GM21786 (cell line): Measurements from ENCODE around the gene ANO7.

ENCODE experiments used
- ATAC-seq: cut with Tn5 transposase; IDR thresholded peaks from one replicate; pipeline ENCODE4 v1.9.1; 2021; ENCODE audit not compliant: unreplicated experiment

ANO7 gene, protein sequence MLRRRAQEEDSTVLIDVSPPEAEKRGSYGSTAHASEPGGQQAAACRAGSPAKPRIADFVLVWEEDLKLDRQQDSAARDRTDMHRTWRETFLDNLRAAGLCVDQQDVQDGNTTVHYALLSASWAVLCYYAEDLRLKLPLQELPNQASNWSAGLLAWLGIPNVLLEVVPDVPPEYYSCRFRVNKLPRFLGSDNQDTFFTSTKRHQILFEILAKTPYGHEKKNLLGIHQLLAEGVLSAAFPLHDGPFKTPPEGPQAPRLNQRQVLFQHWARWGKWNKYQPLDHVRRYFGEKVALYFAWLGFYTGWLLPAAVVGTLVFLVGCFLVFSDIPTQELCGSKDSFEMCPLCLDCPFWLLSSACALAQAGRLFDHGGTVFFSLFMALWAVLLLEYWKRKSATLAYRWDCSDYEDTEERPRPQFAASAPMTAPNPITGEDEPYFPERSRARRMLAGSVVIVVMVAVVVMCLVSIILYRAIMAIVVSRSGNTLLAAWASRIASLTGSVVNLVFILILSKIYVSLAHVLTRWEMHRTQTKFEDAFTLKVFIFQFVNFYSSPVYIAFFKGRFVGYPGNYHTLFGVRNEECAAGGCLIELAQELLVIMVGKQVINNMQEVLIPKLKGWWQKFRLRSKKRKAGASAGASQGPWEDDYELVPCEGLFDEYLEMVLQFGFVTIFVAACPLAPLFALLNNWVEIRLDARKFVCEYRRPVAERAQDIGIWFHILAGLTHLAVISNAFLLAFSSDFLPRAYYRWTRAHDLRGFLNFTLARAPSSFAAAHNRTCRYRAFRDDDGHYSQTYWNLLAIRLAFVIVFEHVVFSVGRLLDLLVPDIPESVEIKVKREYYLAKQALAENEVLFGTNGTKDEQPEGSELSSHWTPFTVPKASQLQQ

DNA sequence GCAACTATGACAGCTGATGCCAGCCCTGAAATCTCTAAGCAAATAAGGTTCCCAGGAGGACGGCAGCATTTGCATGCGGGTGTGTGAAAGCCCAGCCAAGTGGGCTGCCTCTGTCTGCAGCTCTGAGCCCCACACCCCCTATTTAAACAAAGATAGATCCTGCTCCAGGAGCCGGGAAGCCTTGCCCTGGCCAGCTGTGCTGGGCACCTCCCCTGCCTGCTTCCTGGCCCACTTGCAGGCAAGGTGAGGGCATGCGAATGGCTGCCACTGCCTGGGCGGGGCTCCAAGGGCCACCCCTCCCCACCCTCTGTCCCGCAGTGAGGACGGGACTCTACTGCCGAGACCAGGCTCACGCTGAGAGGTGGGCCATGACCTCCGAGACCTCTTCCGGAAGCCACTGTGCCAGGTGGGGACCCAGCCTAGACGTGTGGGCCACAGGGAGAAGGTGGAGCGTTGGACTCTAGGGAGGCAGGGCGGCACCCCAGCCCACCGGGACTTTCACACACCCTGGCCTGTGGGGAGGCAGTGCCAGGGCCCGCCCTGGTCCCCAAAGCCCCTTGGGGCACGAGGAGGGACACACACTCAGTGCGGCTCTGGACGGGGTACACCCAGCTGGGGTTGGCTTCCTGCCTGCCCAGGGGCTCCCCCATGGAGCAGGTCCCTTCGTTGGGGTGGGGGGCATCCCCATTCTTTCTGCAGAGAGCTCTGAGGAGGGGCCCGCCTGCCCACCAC, at the start of gene ANO7:
Gene ANO7 (plus strand): TSS at position 317 of the 732 bp plus-strand sequence. CDS start 1,387 bp downstream, outside the sequence.
- no peak for ATAC-seq

GRCh38 chr2:241139531-241140444, 48.7 kb upstream of the ANO7 start:
- no peak for ATAC-seq

GRCh38 chr2:241140445-241140840, 48.0 kb upstream of the ANO7 start:
- ATAC-seq = no peak

DNA sequence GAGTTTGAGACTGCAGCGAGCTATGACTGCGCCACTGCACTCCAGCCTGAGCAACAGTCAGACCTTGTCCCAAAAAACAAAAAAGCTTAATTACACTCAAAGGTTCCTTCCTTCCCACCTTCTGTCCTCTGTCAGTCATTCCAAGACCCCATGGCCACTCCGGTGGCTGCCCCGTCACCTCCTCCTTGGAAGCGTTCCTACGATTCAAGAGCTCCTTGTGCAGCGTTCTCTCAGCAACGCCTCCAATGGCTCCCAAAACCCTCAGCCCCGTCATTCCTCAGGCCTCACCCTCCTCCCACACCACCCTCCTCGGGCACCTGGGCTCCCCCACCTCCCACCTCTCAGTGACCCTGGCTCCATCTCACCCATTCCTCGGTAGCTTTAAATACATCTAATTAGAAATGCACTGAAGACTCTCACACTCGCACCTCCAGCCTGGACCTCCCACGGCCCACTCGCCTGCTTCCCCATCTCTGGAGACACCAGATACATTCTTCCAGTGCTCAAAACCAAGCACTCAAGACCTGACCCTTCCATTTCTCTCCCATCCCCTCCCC, 47.2 kb upstream of the ANO7 start:
- no peak for ATAC-seq

DNA sequence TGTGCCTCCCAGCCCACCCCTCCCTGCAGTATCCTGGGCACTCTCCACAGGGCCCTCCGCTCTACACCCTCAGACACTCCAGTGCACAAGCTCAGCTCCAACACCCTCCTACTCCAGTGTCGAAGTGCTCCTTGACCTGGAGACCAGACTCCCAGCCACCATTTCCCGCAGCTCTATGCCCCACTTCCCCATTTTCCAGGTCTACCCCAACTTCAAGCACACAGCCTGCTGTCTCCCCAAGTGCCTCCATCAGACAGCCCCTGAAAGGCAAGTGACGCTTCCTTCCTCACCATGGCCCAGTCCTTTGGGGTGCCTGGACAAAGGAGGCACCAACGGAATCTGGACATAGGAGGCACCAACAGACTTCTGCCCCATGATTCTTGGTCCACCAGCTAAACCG, 46.4 kb upstream of the ANO7 start:
- ATAC-seq = no peak

DNA sequence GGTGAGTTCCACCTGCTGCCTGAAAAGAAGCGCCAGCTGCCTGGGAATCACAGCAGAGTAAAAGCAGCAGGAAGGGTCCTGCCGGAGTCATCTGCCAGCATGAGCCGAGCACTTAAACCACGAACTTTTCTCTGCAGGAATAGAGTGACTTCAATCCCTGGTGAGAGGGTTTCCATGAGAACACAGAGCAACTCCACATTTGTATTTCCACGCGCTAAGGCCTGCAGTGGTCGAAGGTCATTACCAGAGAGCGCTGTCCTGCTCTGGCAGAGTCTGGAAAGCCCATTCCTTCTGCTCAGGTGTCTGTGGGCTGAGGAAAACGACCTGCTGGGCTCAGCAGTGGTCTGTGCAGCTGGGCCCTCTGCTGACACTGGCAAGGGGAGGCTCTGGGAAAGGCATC, 45.9 kb upstream of the ANO7 start:
- ATAC-seq = no peak

DNA sequence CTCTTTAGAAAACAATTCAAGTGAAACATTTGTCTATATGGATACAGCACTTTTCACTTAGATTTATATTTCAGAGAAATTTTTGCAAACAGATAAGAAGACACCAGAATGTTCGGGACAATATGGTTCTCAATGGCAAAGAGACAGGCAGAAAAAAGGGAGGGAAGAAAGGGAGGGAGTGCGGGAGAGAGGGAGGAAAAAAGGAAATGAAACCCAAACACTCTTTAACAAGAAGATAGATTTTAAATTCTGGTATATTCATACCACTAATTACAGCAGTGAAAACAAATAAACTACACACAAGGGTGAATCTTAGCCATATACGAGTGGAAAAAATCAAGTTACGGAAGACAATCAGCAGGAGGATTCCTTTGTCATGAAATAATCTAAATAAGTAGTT, 42.2 kb upstream of the ANO7 start:
- ATAC-seq = no peak

- no peak for ATAC-seq
Observed at GRCh38 chr2:241147336-241147735, 41.1 kb upstream of the ANO7 start.

GRCh38 chr2:241148239-241148638, 40.2 kb upstream of the ANO7 start:
- no peak for ATAC-seq

DNA sequence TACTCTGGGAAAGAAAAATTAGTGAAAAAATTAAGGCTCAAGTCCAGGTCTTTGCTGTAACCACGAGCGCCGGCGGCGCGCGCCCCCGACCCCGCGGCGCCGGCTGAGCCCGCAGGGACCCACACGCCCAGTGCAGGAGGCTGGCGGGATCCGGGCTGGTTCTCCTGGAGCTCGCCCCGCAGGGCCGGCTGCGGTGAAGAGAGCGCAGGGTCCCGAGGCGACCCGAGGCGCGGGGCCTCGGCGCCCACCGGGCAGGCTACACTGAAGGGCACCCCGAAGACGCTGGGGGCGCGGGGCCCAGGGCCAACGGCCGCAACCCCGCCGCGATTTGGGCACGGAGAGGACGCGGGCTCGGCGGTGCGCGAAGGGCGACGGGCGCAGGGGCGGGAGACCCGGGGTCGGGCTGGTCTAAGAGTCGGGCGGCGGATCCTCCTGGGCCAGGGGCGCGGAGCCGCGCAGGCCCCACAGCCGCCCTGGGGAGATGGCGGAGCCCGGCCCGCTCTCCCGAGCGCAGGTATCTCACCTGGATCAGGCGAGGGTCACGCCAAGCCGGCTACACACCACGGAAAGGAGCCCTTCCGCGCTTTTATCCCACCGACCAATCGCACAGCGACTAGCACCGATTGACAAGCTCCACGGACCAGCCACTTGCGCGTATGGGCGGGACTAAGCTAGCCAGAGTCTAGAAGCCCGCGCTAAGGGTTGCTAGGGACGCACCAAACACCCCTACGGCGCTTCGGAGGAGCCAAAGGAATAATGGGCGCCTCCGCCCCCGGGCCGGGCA, 39.4 kb upstream of the ANO7 start, which contains the start of gene PASK:
Gene PASK (minus strand): TSS at position 582 of the 784 bp plus-strand sequence. CDS start 6,440 bp downstream, outside the sequence.
- peak; percentile 82 for ATAC-seq

DNA sequence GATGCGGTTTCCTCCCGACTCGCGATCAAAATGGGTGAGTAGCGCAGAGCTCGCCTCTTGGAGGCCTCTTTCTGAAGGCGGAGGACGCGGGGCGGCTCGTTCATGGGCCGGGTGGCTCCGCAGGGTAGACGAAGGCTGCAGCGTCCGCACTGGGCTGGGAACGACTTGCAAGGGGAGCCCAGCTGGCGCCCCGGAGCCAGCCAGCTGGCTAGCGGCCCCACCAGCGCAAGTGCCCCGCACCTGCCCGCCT, 38.9 kb upstream of the ANO7 start:
- ATAC-seq = peak; percentile 8

DNA sequence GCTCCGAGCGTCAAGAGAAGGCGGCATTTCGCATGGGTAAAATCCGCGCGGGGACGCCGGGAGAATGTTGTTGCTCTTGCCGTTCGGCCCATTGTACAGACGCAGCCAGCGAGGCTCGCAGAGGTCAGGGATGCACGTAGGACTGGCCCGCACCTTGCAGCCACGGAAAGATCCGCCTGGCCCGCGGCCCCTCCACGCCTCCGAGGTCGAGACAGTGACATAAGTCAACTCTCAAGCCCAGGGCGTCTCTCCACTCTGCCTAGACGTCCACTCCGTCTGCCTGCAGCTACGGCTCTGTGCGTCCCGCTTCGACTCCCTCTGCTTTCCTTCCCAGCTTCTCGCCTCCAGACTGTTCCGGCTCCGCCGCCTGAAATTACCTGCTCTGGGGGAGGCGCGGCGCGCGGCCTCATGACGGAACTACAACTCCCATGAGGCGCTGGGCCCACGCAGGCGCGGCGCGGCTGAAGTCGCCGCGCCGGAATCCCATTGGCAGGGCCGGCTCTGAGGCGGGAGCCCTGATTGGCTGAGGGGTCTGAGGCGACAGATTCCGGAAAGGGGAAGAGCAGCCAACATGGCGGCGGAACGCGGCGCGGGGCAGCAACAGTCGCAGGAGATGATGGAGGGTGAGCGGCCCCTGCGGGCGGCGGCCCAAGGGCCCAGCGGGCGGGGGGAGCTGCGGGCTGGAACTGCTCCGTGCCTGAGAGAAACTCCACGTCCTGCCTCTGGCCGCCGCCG, 38.4 kb upstream of the ANO7 start, which contains the start of gene PPP1R7:
Gene PPP1R7 (plus strand): TSS at position 543 of the 735 bp plus-strand sequence. CDS start 29 bp downstream, at position 572.
- peak; percentile 66 for ATAC-seq

DNA sequence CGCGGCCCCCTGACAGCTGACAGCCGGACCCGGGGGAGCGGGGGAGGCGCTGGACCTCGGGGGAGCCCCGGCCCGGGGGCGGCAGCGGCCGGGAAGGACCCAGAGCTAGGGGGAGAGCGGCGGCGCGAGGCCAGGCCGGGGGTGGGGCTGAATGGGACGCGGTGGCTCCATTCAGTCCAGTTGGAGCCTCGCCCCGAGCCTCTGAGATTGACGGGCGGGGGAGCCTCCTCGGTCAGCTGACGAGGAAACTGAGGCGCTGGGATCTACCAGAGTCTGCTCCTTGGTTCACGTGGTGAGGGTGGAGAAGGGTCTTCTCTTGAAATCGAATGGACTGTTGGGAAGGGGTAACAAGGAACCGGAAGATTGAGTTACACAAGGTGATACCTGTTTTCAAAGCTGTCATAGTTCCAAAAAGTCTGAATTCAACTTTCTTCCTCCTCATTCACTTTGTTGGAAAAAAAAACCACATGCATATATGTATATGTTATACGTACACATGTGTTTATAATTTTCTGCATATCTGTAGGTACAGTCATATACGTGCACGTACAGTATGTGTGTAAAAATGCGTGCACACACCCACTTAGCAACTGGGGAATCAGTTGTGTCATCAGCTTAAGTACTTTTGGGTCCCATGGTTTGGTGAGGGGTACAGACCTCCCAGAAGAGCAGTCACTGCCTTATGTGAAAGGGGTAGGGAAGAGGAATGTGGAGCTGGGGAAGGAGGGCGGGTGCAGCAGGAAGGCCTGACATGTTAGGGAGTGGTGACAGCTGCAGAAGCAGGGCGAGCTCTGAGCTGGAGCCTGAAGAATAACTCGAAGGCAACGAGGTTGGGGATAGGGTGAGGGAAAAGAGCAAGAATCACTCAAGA, 37.6 kb upstream of the ANO7 start:
- no peak for ATAC-seq

GRCh38 chr2:241151934-241152660, 36.4 kb upstream of the ANO7 start:
- no peak for ATAC-seq

DNA sequence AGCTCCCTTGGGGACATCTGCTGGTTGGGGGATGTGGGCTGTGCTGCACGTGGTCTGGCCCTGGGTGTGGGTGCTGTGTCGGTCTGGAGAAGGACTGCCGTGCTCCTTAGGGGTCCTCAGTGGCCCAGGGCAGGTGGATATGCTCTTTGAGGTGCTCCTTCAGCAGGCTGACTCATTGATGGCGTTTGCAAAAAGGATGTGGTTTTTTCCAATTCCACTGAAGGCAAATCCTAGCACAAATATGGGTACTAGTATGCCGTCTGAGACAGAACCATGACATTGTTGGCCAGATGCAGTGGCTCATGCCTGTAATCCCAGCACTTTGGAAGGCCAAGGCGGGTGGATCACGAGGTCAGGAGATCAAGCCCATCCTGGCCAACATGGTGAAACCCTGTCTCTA, 34.9 kb upstream of the ANO7 start:
- no peak for ATAC-seq

- no peak for ATAC-seq
Observed at GRCh38 chr2:241154915-241155314, 33.6 kb upstream of the ANO7 start.

- no peak for ATAC-seq
Observed at GRCh38 chr2:241155936-241156335, 32.5 kb upstream of the ANO7 start.
